Adrenal gland (tissue), 5 donors: Measurements from ENCODE around the gene TSKU.

Experiments used
- POLR2A ChIP-seq, 2 donors: fragments of 450-650 bp; IDR thresholded peaks; one replicate each; pipeline ENCODE4 v1.6.1; 2017; ENCODE audit warnings: antibody characterized with exemption in 2 of 2, mild to moderate bottlenecking in 2 of 2, moderate library complexity in 1 of 2
- TF ChIP-seq, protein P1 (sequence below), 6 experiments: fragments of 450-650 bp in 4 of 6; fragments of 200-600 bp in 2 of 6; sonication (generic) in 1 of 6; IDR thresholded peaks; 1 replicate in 5 of 6; 2 replicates in 1 of 6; pipeline versions ENCODE4 v1.5.1 to v1.8.0; 2016 to 2021; ENCODE audit warnings: antibody characterized with exemption in 6 of 6, mild to moderate bottlenecking in 2 of 6, moderate library complexity in 1 of 6
- donor health status: DM: no; HTN: no; CAD: no.

DNA sequence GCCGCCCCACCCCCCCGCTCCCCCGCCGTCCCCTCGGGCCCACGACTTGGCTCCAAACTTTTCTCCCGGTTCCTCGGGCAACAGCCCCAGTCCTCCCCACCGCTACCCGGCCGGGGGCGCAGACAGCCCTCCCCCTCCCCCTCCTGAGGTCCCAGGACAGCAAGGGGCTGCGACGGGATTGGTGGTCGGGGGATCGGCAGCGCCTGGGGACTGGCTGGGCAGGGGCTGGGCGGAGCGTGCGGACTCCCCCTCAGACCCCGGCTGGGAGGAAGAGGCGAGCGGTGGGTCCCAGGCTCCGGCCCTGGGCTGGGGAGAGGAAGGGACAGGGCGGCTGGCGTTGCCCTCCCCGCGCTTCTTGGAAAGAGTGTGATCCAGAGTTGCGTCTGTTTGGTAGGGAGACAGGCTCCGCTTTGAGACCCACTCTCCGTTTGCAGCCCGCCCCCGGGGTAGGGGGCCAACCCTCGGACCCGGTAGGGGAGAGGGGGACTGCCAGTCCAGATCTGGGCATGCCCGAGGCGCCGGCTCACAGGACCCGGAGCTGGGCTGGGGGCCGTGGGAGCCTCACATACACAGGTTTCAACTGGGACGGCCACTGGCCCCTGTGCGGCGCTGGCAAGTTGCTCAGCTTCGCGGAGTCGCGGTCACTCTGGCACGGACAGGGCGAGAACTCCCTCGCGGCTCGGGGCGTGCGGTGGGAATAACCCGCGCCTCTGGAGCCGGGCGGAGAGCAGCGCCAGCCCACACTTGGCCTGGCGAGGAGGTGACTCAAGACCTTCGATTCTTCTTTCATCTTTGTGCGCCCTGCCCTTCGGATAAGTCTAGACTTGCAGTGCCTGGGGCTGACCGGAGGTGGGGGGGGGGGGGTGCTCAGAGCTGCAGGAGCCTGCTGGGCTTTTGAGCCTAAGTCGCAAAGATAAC is 999 bp downstream of the TSKU start:
- TF ChIP-seq, protein P1, sequence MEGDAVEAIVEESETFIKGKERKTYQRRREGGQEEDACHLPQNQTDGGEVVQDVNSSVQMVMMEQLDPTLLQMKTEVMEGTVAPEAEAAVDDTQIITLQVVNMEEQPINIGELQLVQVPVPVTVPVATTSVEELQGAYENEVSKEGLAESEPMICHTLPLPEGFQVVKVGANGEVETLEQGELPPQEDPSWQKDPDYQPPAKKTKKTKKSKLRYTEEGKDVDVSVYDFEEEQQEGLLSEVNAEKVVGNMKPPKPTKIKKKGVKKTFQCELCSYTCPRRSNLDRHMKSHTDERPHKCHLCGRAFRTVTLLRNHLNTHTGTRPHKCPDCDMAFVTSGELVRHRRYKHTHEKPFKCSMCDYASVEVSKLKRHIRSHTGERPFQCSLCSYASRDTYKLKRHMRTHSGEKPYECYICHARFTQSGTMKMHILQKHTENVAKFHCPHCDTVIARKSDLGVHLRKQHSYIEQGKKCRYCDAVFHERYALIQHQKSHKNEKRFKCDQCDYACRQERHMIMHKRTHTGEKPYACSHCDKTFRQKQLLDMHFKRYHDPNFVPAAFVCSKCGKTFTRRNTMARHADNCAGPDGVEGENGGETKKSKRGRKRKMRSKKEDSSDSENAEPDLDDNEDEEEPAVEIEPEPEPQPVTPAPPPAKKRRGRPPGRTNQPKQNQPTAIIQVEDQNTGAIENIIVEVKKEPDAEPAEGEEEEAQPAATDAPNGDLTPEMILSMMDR (IDR thresholded peaks at IDR 0.05), result no peak
- peak in 1 of 2 donors; percentile 11 for TF ChIP-seq POLR2A (IDR thresholded peaks at IDR 0.05)
